H1 (cell line): Measurements from ENCODE around the gene FAM120B. TPM values are rescaled to one million over a fixed set of nuclear protein-coding genes. Genes with fewer than 3 reads are reported as not detected.

Experiments used
- CTCF ChIA-PET: fragments of 300-600 bp; sonication (Branson Sonifier 250); formaldehyde crosslinking; loops from one replicate; lab custom pipeline; 2021; ENCODE audit not compliant: partially characterized antibody; lab: Charles Lee
- POLR2A ChIA-PET: fragments of 300-600 bp; sonication (Branson Sonifier 250); formaldehyde crosslinking; loops from one replicate; lab custom pipeline; 2021; ENCODE audit warnings: inconsistent platforms; ENCODE audit not compliant: partially characterized antibody; lab: Charles Lee
- DNase-seq, 2 experiments: peaks; one replicate each; pipeline versions ENCODE4 v3.0.0 to v3.0.0-alpha.2; 2010 to 2022; ENCODE audit warnings: low spot score in 2 of 2, low read depth in 1 of 2, mixed read lengths in 1 of 2
- FAIRE-seq: peaks from 2 replicates; lab custom pipeline; 2011; peaks lifted over from hg19 to GRCh38; lab: Jason Lieb, UNC
- H2AFZ ChIP-seq: 2 replicates; pipeline ENCODE4 v1.8.1; 2012; ENCODE audit warnings: low read length, inconsistent platforms
- H2AK5ac ChIP-seq: 2 replicates; pipeline ENCODE4 v1.6.1; 2013; ENCODE audit warnings: low read depth, low read length
- H2BK120ac ChIP-seq: replicated peaks from 2 replicates; pipeline ENCODE3; 2013; ENCODE audit warnings: low read depth, low read length, inconsistent platforms
- H2BK12ac ChIP-seq: 2 replicates; pipeline ENCODE4 v1.6.1; 2013; ENCODE audit warnings: low read depth, low read length
- H2BK15ac ChIP-seq: 2 replicates; pipeline ENCODE4 v1.6.1; 2013; ENCODE audit warnings: low read length
- H2BK20ac ChIP-seq: 2 replicates; pipeline ENCODE4 v1.6.1; 2013; ENCODE audit warnings: low read length
- H2BK5ac ChIP-seq: 2 replicates; pipeline ENCODE4 v1.6.1; 2013; ENCODE audit warnings: low read depth, low read length
- H3K14ac ChIP-seq: 2 replicates; pipeline ENCODE4 v1.6.1; 2013; ENCODE audit warnings: inconsistent platforms; ENCODE audit not compliant: insufficient read length
- H3K18ac ChIP-seq: 2 replicates; pipeline ENCODE4 v1.6.1; 2013; ENCODE audit warnings: low read length; ENCODE audit errors: extremely low read depth
- H3K23ac ChIP-seq: 2 replicates; pipeline ENCODE4 v1.6.1; 2013; ENCODE audit warnings: inconsistent platforms; ENCODE audit not compliant: insufficient read length
- H3K23me2 ChIP-seq: 2 replicates; pipeline ENCODE4 v1.6.1; 2013; ENCODE audit warnings: low read depth, low read length
- H3K27ac ChIP-seq: 2 replicates; pipeline ENCODE4 v1.6.1; 2011; ENCODE audit warnings: low read depth, low read length, inconsistent platforms
- H3K27me3 ChIP-seq, 4 experiments: replicated peaks in 1 of 4; 1 replicate in 1 of 4; 2 replicates in 3 of 4; pipeline versions ENCODE4 v1.6.1 to v1.8.1; 2011 to 2013; ENCODE audit warnings: low read length in 3 of 4, mild to moderate bottlenecking in 3 of 4, inconsistent platforms in 2 of 4, mixed read lengths in 2 of 4, moderate library complexity in 1 of 4; ENCODE audit not compliant: control insufficient read depth in 3 of 4, insufficient read depth in 3 of 4; ENCODE audit errors: extremely low read depth in 1 of 4
- H3K36me3 ChIP-seq, 4 experiments: 2 replicates each; pipeline versions ENCODE4 v1.6.1 to v1.8.1; 2011 to 2013; ENCODE audit warnings: mild to moderate bottlenecking in 4 of 4, low read length in 3 of 4, moderate library complexity in 2 of 4, control low read depth in 1 of 4, inconsistent platforms in 1 of 4; ENCODE audit not compliant: insufficient read depth in 4 of 4, control insufficient read depth in 2 of 4
- H3K4ac ChIP-seq: replicated peaks from 2 replicates; pipeline ENCODE3; 2013; ENCODE audit warnings: low read length, low read depth, mixed read lengths, inconsistent platforms; ENCODE audit not compliant: insufficient read length
- H3K4me1 ChIP-seq, 4 experiments: replicated peaks in 1 of 4; 1 replicate in 1 of 4; 2 replicates in 3 of 4; pipeline versions ENCODE4 v1.6.1 to v1.8.1; 2011 to 2013; ENCODE audit warnings: low read length in 3 of 4, inconsistent platforms in 2 of 4, mixed read lengths in 1 of 4; ENCODE audit not compliant: insufficient read depth in 4 of 4, control insufficient read depth in 3 of 4
- H3K4me2 ChIP-seq, 2 experiments: 2 replicates each; pipeline versions ENCODE4 v1.6.1 to v1.8.1; 2011 to 2013; ENCODE audit warnings: low read depth in 2 of 2, low read length in 2 of 2, control low read depth in 1 of 2, inconsistent platforms in 1 of 2, mild to moderate bottlenecking in 1 of 2; ENCODE audit not compliant: insufficient read depth in 1 of 2
- H3K4me3 ChIP-seq, 4 experiments: fragments of 200-600, 300-600 bp in 1 of 4; sonication (generic), shearing (Covaris generic), sonication (Bioruptor Twin) in 1 of 4; 2 replicates each; pipeline versions ENCODE4 v1.5.1 to v1.8.1; 2011 to 2016; ENCODE audit warnings: low read length in 4 of 4, low read depth in 3 of 4, control low read depth in 2 of 4, inconsistent platforms in 2 of 4, mild to moderate bottlenecking in 2 of 4, mixed read lengths in 1 of 4, moderate library complexity in 1 of 4; ENCODE audit not compliant: insufficient read depth in 2 of 4; ENCODE audit errors: extremely low read depth in 1 of 4
- H3K56ac ChIP-seq: replicated peaks from 2 replicates; pipeline ENCODE3; 2013; ENCODE audit warnings: low read depth, mild to moderate bottlenecking, mixed read lengths, low read length, inconsistent platforms; ENCODE audit not compliant: insufficient read length
- H3K79me1 ChIP-seq: 2 replicates; pipeline ENCODE4 v1.6.1; 2013; ENCODE audit warnings: low read depth, low read length, control low read depth
- H3K79me2 ChIP-seq, 2 experiments: 2 replicates each; pipeline versions ENCODE4 v1.6.1 to v1.8.1; 2012 to 2013; ENCODE audit warnings: low read length in 2 of 2, mild to moderate bottlenecking in 2 of 2, inconsistent platforms in 1 of 2; ENCODE audit not compliant: insufficient read depth in 2 of 2, control insufficient read depth in 1 of 2
- H3K9ac ChIP-seq, 4 experiments: replicated peaks in 1 of 4; 1 replicate in 1 of 4; 2 replicates in 3 of 4; pipeline versions ENCODE4 v1.6.1 to v1.8.1; 2011 to 2013; ENCODE audit warnings: low read depth in 3 of 4, low read length in 3 of 4, control low read depth in 2 of 4, mild to moderate bottlenecking in 2 of 4, moderate library complexity in 2 of 4, inconsistent platforms in 1 of 4; ENCODE audit errors: extremely low read depth in 1 of 4
- H3K9me3 ChIP-seq, 2 experiments: 2 replicates each; pipeline versions ENCODE4 v1.6.1 to v1.8.1; 2012 to 2013; ENCODE audit warnings: mild to moderate bottlenecking in 2 of 2, moderate library complexity in 2 of 2, control low read depth in 1 of 2, inconsistent platforms in 1 of 2, low read depth in 1 of 2, low read length in 1 of 2, mixed read lengths in 1 of 2; ENCODE audit not compliant: insufficient read depth in 2 of 2
- H4K20me1 ChIP-seq, 2 experiments: replicated peaks in 1 of 2; 2 replicates each; pipeline versions ENCODE3 to v1.8.1; 2011 to 2013; ENCODE audit warnings: inconsistent platforms in 2 of 2, low read length in 2 of 2, mild to moderate bottlenecking in 1 of 2; ENCODE audit not compliant: insufficient read depth in 2 of 2, control insufficient read depth in 1 of 2
- H4K5ac ChIP-seq: 2 replicates; pipeline ENCODE4 v1.6.1; 2013; ENCODE audit warnings: low read length, low read depth, mixed read lengths, inconsistent platforms; ENCODE audit not compliant: insufficient read length
- H4K8ac ChIP-seq: 2 replicates; pipeline ENCODE4 v1.8.0; 2013; ENCODE audit warnings: mild to moderate bottlenecking, moderate library complexity, low read length, inconsistent platforms; ENCODE audit not compliant: insufficient read depth; ENCODE audit errors: extremely low read depth
- H4K91ac ChIP-seq: replicated peaks from 2 replicates; pipeline ENCODE3; 2013; ENCODE audit warnings: low read length, mixed read lengths, inconsistent platforms; ENCODE audit not compliant: insufficient read length
- EZH2 ChIP-seq: fragments of 200-600 bp; sonication (generic); IDR thresholded peaks from 2 replicates; pipeline ENCODE4 v1.7.1; 2012; ENCODE audit warnings: low read depth, mild to moderate bottlenecking, moderate library complexity, low read length, inconsistent platforms; ENCODE audit not compliant: severe bottlenecking
- HDAC2 ChIP-seq, 2 experiments: fragments of 300-600 bp in 1 of 2; sonication (generic) in 1 of 2; IDR thresholded peaks; 2 replicates each; pipeline ENCODE4 v1.6.1; 2011 to 2012; ENCODE audit warnings: low read depth in 2 of 2, low read length in 2 of 2, mild to moderate bottlenecking in 2 of 2, moderate library complexity in 2 of 2, borderline replicate concordance in 1 of 2, inconsistent platforms in 1 of 2
- POLR2AphosphoS5 ChIP-seq: IDR thresholded peaks from 2 replicates; pipeline ENCODE4 v1.6.1; 2011; ENCODE audit warnings: low read depth, low read length
- WGBS, 2 experiments: shearing (Covaris generic) in 1 of 2; methylation state at CpG; one replicate each; pipeline versions ENCODE4 v1.1.6 to v1.1.7; 2013 to 2015; ENCODE audit warnings: low lambda C conversion rate in 2 of 2, mixed read lengths in 2 of 2, inconsistent platforms in 1 of 2, low coverage in 1 of 2, missing lambda C conversion rate in 1 of 2; ENCODE audit not compliant: insufficient replicate concordance in 2 of 2, insufficient coverage in 1 of 2, insufficient read length in 1 of 2; ENCODE audit errors: extremely low coverage in 1 of 2, missing lambda C conversion rate in 1 of 2; 5-methylcytosine and 5-hydroxymethylcytosine counted together
- polyA plus RNA-seq, 7 experiments: library from polyadenylated mRNA; depleted of rRNA in 3 of 7; stranded (reverse) in 5 of 7; unstranded in 2 of 7; fragments of >200 nt in 5 of 7; fragments of 200-250 nt in 2 of 7; gene quantifications; 1 replicate in 5 of 7; 2 replicates in 1 of 7; 4 replicates in 1 of 7; pipeline versions ENCODE4 v1.2.1 to v1.2.3, GENCODE V29; 2011 to 2013; ENCODE audit warnings: missing spikeins in 2 of 7, mixed read lengths in 2 of 7
- total RNA-seq: library from RNA; stranded (reverse); fragmentation: NEBNext Ultra II Directional; extraction: Animal tissue kit (Norgen Biotek cat#: 25700); gene quantifications from 2 replicates; pipeline ENCODE4 v1.2.1, GENCODE V29; 2021

FAM120B gene
- total and polyA plus RNA-seq, 2 of the 8 experiments (the other 6 are each of a cell fraction or from before 2014, with no cell fraction given), result 5.1 to 12.5 TPM

DNA sequence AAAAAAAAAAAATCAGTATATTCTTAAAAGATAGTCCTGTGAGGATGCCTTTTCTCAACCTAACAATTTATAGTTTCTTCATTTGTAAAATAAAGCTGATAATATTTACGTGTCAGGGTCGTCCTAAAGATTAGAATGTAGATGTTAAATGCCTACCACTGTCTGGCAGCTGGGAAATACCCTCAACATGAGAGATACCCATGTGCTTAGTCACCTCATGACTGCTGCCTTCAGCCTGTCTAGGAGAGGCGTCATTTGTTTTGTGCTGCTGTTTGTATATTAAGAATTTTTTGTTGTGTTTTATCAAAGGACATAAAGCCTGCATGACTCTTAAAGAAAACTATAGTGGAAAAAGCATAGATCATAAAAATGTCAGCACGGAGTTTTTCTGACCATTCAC is 9.5 kb downstream of the FAM120B start:
- FAIRE-seq (no peak), DNase-seq (no peak)
- H3K27me3 ChIP-seq, result no peaks in the 10 kb centered on the region
- H3K14ac ChIP-seq, result no peak overlapping the region
- H2BK120ac ChIP-seq, result no peak overlapping the region
- H3K4ac ChIP-seq, result no peak overlapping the region
- H4K5ac ChIP-seq, result no peak overlapping the region
- H2BK12ac ChIP-seq, result no peak overlapping the region
- WGBS, 2 experiments, result 85% methylated on average over 4 of the region's 4 CpGs; no CpG with 5 or more reads in 1 of the 2 experiments
- H3K27ac ChIP-seq, result no peak overlapping the region
- H2AK5ac ChIP-seq, result no peak overlapping the region
- H3K9me3 ChIP-seq, result no peaks in the 10 kb centered on the region
- H3K23me2 ChIP-seq, result no peaks in the 10 kb centered on the region
- H3K9ac ChIP-seq, result no peak overlapping the region
- peaks cover 0 to 3% of the 10 kb centered on the region in 2 experiments for H4K20me1 ChIP-seq
- no peak overlapping the region for H3K18ac ChIP-seq
- POLR2A ChIA-PET, result no interaction called here
- H2BK20ac ChIP-seq, result no peak overlapping the region
- no peak overlapping the region for H4K91ac ChIP-seq
- peaks cover 0 to 4% (median 0%) of the 10 kb centered on the region in 4 experiments; a peak in 2 of 8 replicates for H3K36me3 ChIP-seq
- H2BK15ac ChIP-seq, result no peak overlapping the region
- H3K23ac ChIP-seq, result no peak overlapping the region
- no peaks in the 10 kb centered on the region; the same call in 1 of the 2 replicates for H3K79me1 ChIP-seq
- H3K4me1 ChIP-seq, result peaks cover 0 to 8% (median 5%) of the 10 kb centered on the region in 4 experiments; a peak in 2 of 7 replicates
- H3K4me2 ChIP-seq, result no peak overlapping the region
- H2BK5ac ChIP-seq, result no peak overlapping the region
- peaks cover 0 to 16% of the 10 kb centered on the region in 2 experiments; a peak in 2 of 4 replicates for H3K79me2 ChIP-seq
- no peak overlapping the region for H2AFZ ChIP-seq
- CTCF ChIA-PET, result interaction anchor here (0.7 kb wide), 1 partner anchor 300 kb away, joined by 4 read pairs; no protein-coding TSS in a partner anchor
- no peak overlapping the region for H3K4me3 ChIP-seq
- H4K8ac ChIP-seq, result no peak overlapping the region
- no peak overlapping the region for H3K56ac ChIP-seq
- TF ChIP-seq EZH2 (no peak), POLR2AphosphoS5 (no peak), HDAC2 (IDR thresholded peaks at IDR 0.05; ENCODE audit: borderline replicate concordance in 1 of 2, low read depth in 2 of 2, low read length in 2 of 2) (no peak)
